Panc1 (cell line): ENCODE measurements around the gene R3HDM2. TPM values are rescaled to one million over a fixed set of nuclear protein-coding genes. Genes with fewer than 3 reads are reported as not detected.

ENCODE experiments used
- ATAC-seq: fragments of 200-7000 bp; cut with Tn5 transposase; 2 replicates; pipeline ENCODE4 v1.9.1; 2020; ENCODE audit warnings: mild to moderate bottlenecking, moderate library complexity
- BruUV-seq: library from RNA; stranded (reverse); fragments of 400-500 nt; replicated peaks from 2 replicates; lab custom pipeline; 2021; lab: Mats Ljungman, UMichigan
- CTCF ChIA-PET: fragments of 300-600 bp; sonication (Branson Sonifier 250); formaldehyde crosslinking; loops from one replicate; lab custom pipeline; 2022; ENCODE audit warnings: antibody characterized with exemption; lab: Charles Lee
- POLR2A ChIA-PET: fragments of 300-600 bp; sonication (Branson Sonifier 250); formaldehyde crosslinking; loops from one replicate; lab custom pipeline; 2022; ENCODE audit warnings: antibody characterized with exemption; lab: Charles Lee
- DNase-seq: peaks from one replicate; pipeline ENCODE4 v3.0.0-alpha.2; 2010; ENCODE audit warnings: low read depth, low spot score
- H3K27ac ChIP-seq: 2 replicates; pipeline ENCODE4 v1.5.1; 2011; ENCODE audit warnings: mild to moderate bottlenecking, low read length, inconsistent platforms
- H3K27me3 ChIP-seq: fragments of 200-500 bp; sonication (Bioruptor generic); 2 replicates; pipeline ENCODE4 v1.6.0; 2014; ENCODE audit warnings: low read length, inconsistent platforms; ENCODE audit not compliant: control insufficient read depth, insufficient read depth
- H3K36me3 ChIP-seq: fragments of 200-500 bp; sonication (Bioruptor generic); 2 replicates; pipeline ENCODE4 v1.5.1; 2014; ENCODE audit warnings: inconsistent platforms, mild to moderate bottlenecking, low read length, moderate library complexity; ENCODE audit not compliant: control insufficient read depth, insufficient read depth
- H3K4me1 ChIP-seq: 2 replicates; pipeline ENCODE4 v1.5.1; 2011; ENCODE audit warnings: inconsistent platforms, mild to moderate bottlenecking, low read length, moderate library complexity; ENCODE audit not compliant: control insufficient read depth, insufficient read depth
- H3K4me3 ChIP-seq, 2 experiments: 2 replicates each; pipeline ENCODE4 v1.5.1; 2011 to 2012; ENCODE audit warnings: low read depth in 2 of 2, low read length in 2 of 2, mild to moderate bottlenecking in 2 of 2, inconsistent platforms in 1 of 2, moderate library complexity in 1 of 2
- H3K9me3 ChIP-seq: fragments of 200-500 bp; sonication (Bioruptor generic); 2 replicates; pipeline ENCODE4 v1.5.1; 2014; ENCODE audit warnings: low read depth, mild to moderate bottlenecking, inconsistent platforms, low read length, moderate library complexity; ENCODE audit not compliant: control insufficient read depth, insufficient read depth
- CTCF ChIP-seq: fragments of 450-650 bp; IDR thresholded peaks from 2 replicates; pipeline ENCODE4 v1.5.1; 2017; ENCODE audit warnings: mild to moderate bottlenecking
- POLR2AphosphoS5 ChIP-seq: IDR thresholded peaks from 2 replicates; pipeline ENCODE4 v1.6.1; 2012; ENCODE audit warnings: mild to moderate bottlenecking, low read depth, low read length, moderate library complexity
- REST ChIP-seq, 2 experiments: IDR thresholded peaks; 2 replicates each; pipeline ENCODE4 v1.6.1; 2011 to 2012; ENCODE audit warnings: low read depth in 2 of 2, control low read depth in 1 of 2, low read length in 1 of 2, mild to moderate bottlenecking in 1 of 2, moderate library complexity in 1 of 2; ENCODE audit not compliant: insufficient read depth in 1 of 2
- SIN3A ChIP-seq: IDR thresholded peaks from 2 replicates; pipeline ENCODE4 v1.6.1; 2012; ENCODE audit warnings: low read depth, mild to moderate bottlenecking, low read length, moderate library complexity, borderline replicate concordance; ENCODE audit not compliant: insufficient read depth
- TCF7L2 ChIP-seq: IDR thresholded peaks from 2 replicates; pipeline ENCODE4 v1.6.1; 2011; ENCODE audit warnings: mild to moderate bottlenecking, low read depth, low read length, inconsistent platforms
- in situ Hi-C: cut with HindIII; loops from 2 replicates; pipeline ENCODE4 v1.10.0; 2016; ENCODE audit warnings: low sequenced_read_pairs, low pct_unique_long_range_greater_than_20kb
- intact Hi-C: fragments of 100-400 bp; cut with micrococcal nuclease; formaldehyde crosslinking; loops from one replicate; pipeline ENCODE4 v1.10.0; 2022; ENCODE audit not compliant: unreplicated experiment
- total RNA-seq: library from RNA; stranded (reverse); gene quantifications from one replicate; pipeline ENCODE4 v1.2.1, GENCODE V29; 2021; ENCODE audit not compliant: unreplicated experiment

R3HDM2 gene
- total RNA-seq, 1 experiment from 2014 or later: 56.5 TPM

GRCh38 chr12:57233357-57234232, 197.2 kb downstream of the R3HDM2 start:
- TF ChIP-seq POLR2AphosphoS5: no peak
- no peak for TF ChIP-seq TCF7L2
- no peak for TF ChIP-seq REST (IDR thresholded peaks at IDR 0.05; ENCODE audit: insufficient read depth in 1 of 2, low read depth in 2 of 2, low read length in 1 of 2)
- no peak for TF ChIP-seq CTCF
- no peak for TF ChIP-seq SIN3A
- in situ Hi-C loops: no loop called here
- intact Hi-C loops: no loop called here
- DNase-seq (no peak), ATAC-seq (no peak)
- H3K4me3 ChIP-seq: no peak overlapping the region
- no peaks in the 10 kb centered on the region; the same call in none of the 2 replicates for H3K36me3 ChIP-seq
- no TSS peak for BruUV-seq
- CTCF ChIA-PET: no interaction called here
- POLR2A ChIA-PET: no interaction called here
- H3K4me1 ChIP-seq: peaks cover 8% of the 10 kb centered on the region; the same call in 1 of the 2 replicates
- no peak overlapping the region for H3K27ac ChIP-seq
- no peaks in the 10 kb centered on the region for H3K27me3 ChIP-seq
- no peaks in the 10 kb centered on the region for H3K9me3 ChIP-seq

- no TSS peak for BruUV-seq
- POLR2A ChIA-PET: no interaction called here
- no peak overlapping the region for H3K4me3 ChIP-seq
Measured at GRCh38 chr12:57232156-57232756, 198.6 kb downstream of the R3HDM2 start.

More at GRCh38 chr12:57232156-57232756, 198.6 kb downstream of the R3HDM2 start:
- Histone ChIP-seq H3K27ac (no peak overlapping the region), H3K4me1 (peaks cover 8% of the 10 kb centered on the region; the same call in 1 of the 2 replicates), H3K27me3 (no peaks in the 10 kb centered on the region), H3K9me3 (no peaks in the 10 kb centered on the region), H3K36me3 (no peaks in the 10 kb centered on the region; the same call in none of the 2 replicates)
- ATAC-seq (no peak), DNase-seq (no peak)
- in situ Hi-C loops (no loop called here), intact Hi-C loops (no loop called here)
- CTCF ChIA-PET: interaction anchor here (0.9 kb wide), 1 partner anchor 19 kb away, joined by 7 read pairs; no protein-coding TSS in a partner anchor
- TF ChIP-seq SIN3A: no peak
- TF ChIP-seq POLR2AphosphoS5: no peak
- no peak for TF ChIP-seq REST (IDR thresholded peaks at IDR 0.05; ENCODE audit: insufficient read depth in 1 of 2, low read depth in 2 of 2, low read length in 1 of 2)
- no peak for TF ChIP-seq TCF7L2
- TF ChIP-seq CTCF: no peak
